HepG2 (cell line): ENCODE measurements around the gene STOML1. TPM values are rescaled to one million over a fixed set of nuclear protein-coding genes. Genes with fewer than 3 reads are reported as not detected.

Source experiments
- ATAC-seq: fragments of 200-7000 bp; cut with Tn5 transposase; 3 replicates; pipeline ENCODE4 v1.9.1; 2020; ENCODE audit warnings: mild to moderate bottlenecking, moderate library complexity
- BruUV-seq: library from RNA; stranded (reverse); fragments of 400-500 nt; replicated peaks from 2 replicates; lab custom pipeline; 2021; lab: Mats Ljungman, UMichigan
- CTCF ChIA-PET: fragments of 300-600 bp; formaldehyde crosslinking; extraction: SDS; loops from one replicate; lab custom pipeline; 2021; ENCODE audit warnings: low total read pairs, inconsistent platforms, low intra/inter-chr PET ratio; lab: Yijun Ruan, JAX
- POLR2A ChIA-PET: fragments of 350-600 bp; sonication (Branson Sonifier 250); formaldehyde crosslinking; loops from one replicate; lab custom pipeline; 2020; ENCODE audit warnings: antibody characterized with exemption, inconsistent platforms; lab: Yijun Ruan, JAX
- DNase-seq: peaks from one replicate; pipeline ENCODE4 v3.0.0-alpha.2; 2015; ENCODE audit warnings: low spot score
- FAIRE-seq: peaks from 3 replicates; lab custom pipeline; 2011; peaks lifted over from hg19 to GRCh38; lab: Jason Lieb, UNC
- H2AFZ ChIP-seq: one replicate; pipeline ENCODE4 v1.6.1; 2011; ENCODE audit warnings: low read length, inconsistent platforms
- H3K27ac ChIP-seq: fragments of 300-600 bp; 3 replicates; pipeline ENCODE4 v1.8.0; 2011; ENCODE audit warnings: mixed run types, mild to moderate bottlenecking, mixed read lengths, low read length, inconsistent platforms; ENCODE audit not compliant: insufficient read depth; ENCODE audit errors: extremely low read length
- H3K27me3 ChIP-seq, 2 experiments: fragments of 200-600 bp in 1 of 2; 2 replicates in 1 of 2; 3 replicates in 1 of 2; pipeline versions ENCODE4 v1.6.0 to v1.8.0; 2011; ENCODE audit warnings: low read length in 2 of 2, mild to moderate bottlenecking in 2 of 2, moderate library complexity in 2 of 2, inconsistent platforms in 1 of 2; ENCODE audit not compliant: insufficient read depth in 2 of 2, control insufficient read depth in 1 of 2
- H3K36me3 ChIP-seq, 2 experiments: fragments of 200-600 bp in 1 of 2; replicated peaks in 1 of 2; 2 replicates in 1 of 2; 3 replicates in 1 of 2; pipeline versions ENCODE4 v1.5.1 to v1.8.0; 2011; ENCODE audit warnings: low read length in 2 of 2, inconsistent platforms in 1 of 2; ENCODE audit not compliant: insufficient read depth in 2 of 2, control insufficient read depth in 1 of 2
- H3K4me1 ChIP-seq: 2 replicates; pipeline ENCODE4 v1.5.1; 2012; ENCODE audit warnings: low read length, inconsistent platforms; ENCODE audit not compliant: insufficient read depth
- H3K4me2 ChIP-seq: 2 replicates; pipeline ENCODE4 v1.6.0; 2011; ENCODE audit warnings: low read depth, low read length, inconsistent platforms
- H3K4me3 ChIP-seq, 3 experiments: fragments of 200-600 bp in 1 of 3; sonication (generic), shearing (Covaris generic) in 1 of 3; replicated peaks in 1 of 3; 2 replicates each; pipeline ENCODE4 v1.5.1; 2011 to 2016; ENCODE audit warnings: low read length in 3 of 3, inconsistent platforms in 2 of 3, low read depth in 2 of 3, mild to moderate bottlenecking in 2 of 3, control low read depth in 1 of 3, mixed read lengths in 1 of 3; ENCODE audit not compliant: insufficient read depth in 1 of 3
- H3K79me2 ChIP-seq: one replicate; pipeline ENCODE4 v1.6.1; 2011; ENCODE audit warnings: low read length, inconsistent platforms; ENCODE audit not compliant: insufficient read depth
- H3K9ac ChIP-seq: 2 replicates; pipeline ENCODE4 v1.6.0; 2011; ENCODE audit warnings: mild to moderate bottlenecking, low read depth, low read length, inconsistent platforms; ENCODE audit not compliant: insufficient read depth
- H3K9me3 ChIP-seq: 2 replicates; pipeline ENCODE4 v1.5.1; 2012; ENCODE audit warnings: mild to moderate bottlenecking, low read length
- H4K20me1 ChIP-seq: 2 replicates; pipeline ENCODE4 v1.6.0; 2011; ENCODE audit warnings: inconsistent platforms, mild to moderate bottlenecking, low read length, moderate library complexity; ENCODE audit not compliant: insufficient read depth
- ARID4A ChIP-seq: sonication (generic); formaldehyde crosslinking; IDR thresholded peaks from 2 replicates; pipeline ENCODE4 v1.5.0; 2020; ENCODE audit warnings: mild to moderate bottlenecking, missing genetic modification reagents, borderline replicate concordance
- CREM ChIP-seq, 2 experiments: sonication (generic) in 1 of 2; formaldehyde crosslinking in 1 of 2; IDR thresholded peaks; 2 replicates each; pipeline versions ENCODE4 v1.4.0 to v1.6.1; 2016 to 2020; ENCODE audit warnings: antibody characterized with exemption in 1 of 2, mild to moderate bottlenecking in 1 of 2, missing genetic modification reagents in 1 of 2
- FOXK2 ChIP-seq: fragments of 450-650 bp; IDR thresholded peaks from 2 replicates; pipeline ENCODE4 v1.6.1; 2016
- GLMP ChIP-seq: sonication (generic); formaldehyde crosslinking; IDR thresholded peaks from 2 replicates; pipeline ENCODE4 v1.9.0; 2021; ENCODE audit warnings: missing genetic modification reagents, mild to moderate bottlenecking, borderline replicate concordance
- HMGA1 ChIP-seq: sonication (generic); formaldehyde crosslinking; conservative IDR thresholded peaks from 2 replicates; pipeline ENCODE4 v1.4.0; 2020; ENCODE audit warnings: missing genetic modification reagents
- HNRNPLL ChIP-seq: fragments of 200-400 bp; formaldehyde crosslinking; IDR thresholded peaks from 2 replicates; pipeline ENCODE4 v1.6.1; 2017; ENCODE audit warnings: mild to moderate bottlenecking, low read depth, low read length; ENCODE audit not compliant: poor library complexity, severe bottlenecking
- PAF1 ChIP-seq: IDR thresholded peaks from 2 replicates; pipeline ENCODE4 v1.6.1; 2016; ENCODE audit warnings: missing genetic modification reagents, missing compliant biosample characterization
- RNF219 ChIP-seq: sonication (generic); formaldehyde crosslinking; IDR thresholded peaks from 2 replicates; pipeline ENCODE4 v1.5.0; 2020; ENCODE audit warnings: mild to moderate bottlenecking, missing genetic modification reagents
- SNAPC4 ChIP-seq: sonication (generic); formaldehyde crosslinking; IDR thresholded peaks from 2 replicates; pipeline ENCODE4 v1.4.0; 2020; ENCODE audit warnings: mild to moderate bottlenecking, missing genetic modification reagents
- U2AF2 ChIP-seq: fragments of 200-400 bp; formaldehyde crosslinking; IDR thresholded peaks from 2 replicates; pipeline ENCODE4 v1.6.1; 2017; ENCODE audit warnings: low read depth, mild to moderate bottlenecking, low read length
- ZBTB42 ChIP-seq: sonication (generic); formaldehyde crosslinking; IDR thresholded peaks from 2 replicates; pipeline ENCODE4 v1.5.0; 2020; ENCODE audit warnings: mild to moderate bottlenecking, missing genetic modification reagents
- WGBS: methylation state at CpG from one replicate; pipeline ENCODE4 v1.1.6; 2017; ENCODE audit warnings: low lambda C conversion rate; 5-methylcytosine and 5-hydroxymethylcytosine counted together
- in situ Hi-C: cut with HindIII; loops from 2 replicates; pipeline ENCODE4 v1.10.0; 2017; ENCODE audit warnings: low pct_unique_long_range_greater_than_20kb; ENCODE audit not compliant: extremely low pct_ligation_motif_present
- intact Hi-C: fragments of 100-400 bp; cut with micrococcal nuclease; formaldehyde crosslinking; loops from one replicate; pipeline ENCODE4 v1.10.0; 2022; ENCODE audit not compliant: unreplicated experiment
- polyA plus RNA-seq, 8 experiments: library from polyadenylated mRNA; depleted of rRNA in 3 of 8; stranded (reverse) in 7 of 8; unstranded in 1 of 8; fragments of >200 nt; fragmentation: Illumina TruSeq in 4 of 8; extraction: Trizol in 4 of 8; gene quantifications; 2 replicates each; pipeline versions ENCODE4 v1.2.1 to v1.2.3, GENCODE V29; 2011 to 2016; ENCODE audit warnings: low read depth in 4 of 8, missing spikeins in 1 of 8, mixed read lengths in 1 of 8; ENCODE audit not compliant: insufficient read depth in 1 of 8
- total RNA-seq, 5 experiments: library from RNA; depleted of rRNA; stranded (reverse); fragments of >200 nt; fragmentation: Illumina TruSeq; extraction: Trizol; gene quantifications; 2 replicates each; pipeline ENCODE4 v1.2.3, GENCODE V29; 2016; ENCODE audit warnings: low read depth in 1 of 5

STOML1 gene
- total and polyA plus RNA-seq, 2 of the 13 experiments (the other 11 are each of a cell fraction or from before 2014, with no cell fraction given): 3.5 to 3.7 TPM

DNA sequence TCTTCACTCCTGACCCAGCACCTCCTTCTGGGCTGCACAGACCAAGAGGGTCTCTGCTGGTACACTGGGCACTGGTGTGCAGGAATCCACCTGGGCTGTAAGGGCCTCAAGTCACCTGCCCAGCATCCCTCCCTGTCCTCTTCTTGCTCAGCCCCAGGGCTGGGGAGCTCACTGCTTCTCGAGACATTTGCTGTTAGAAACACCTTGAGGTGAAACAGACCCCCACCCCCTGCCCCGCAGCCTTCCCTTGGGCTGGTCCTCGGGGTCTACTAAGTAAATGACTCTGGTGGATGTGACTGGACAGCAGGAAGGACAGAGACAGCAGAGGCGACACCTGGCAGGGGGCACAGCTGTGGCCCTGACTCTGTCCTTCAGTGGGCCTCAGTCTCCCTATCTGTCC is 36.8 kb downstream of the STOML1 start:
- ATAC-seq (no peak), FAIRE-seq (no peak), DNase-seq (no peak)
- H3K4me2 ChIP-seq: no peak overlapping the region
- in situ Hi-C loops: no loop called here
- H3K9me3 ChIP-seq: no peaks in the 10 kb centered on the region
- no peak overlapping the region for H3K4me3 ChIP-seq
- POLR2A ChIA-PET: no interaction called here
- 7% methylated on average over 2 of the region's 4 CpGs for WGBS
- peaks cover 2 to 32% of the 10 kb centered on the region in 2 experiments; a peak in 4 of 5 replicates for H3K27me3 ChIP-seq
- H3K36me3 ChIP-seq: no peaks in the 10 kb centered on the region
- intact Hi-C loops: no loop called here
- H3K79me2 ChIP-seq: no peaks in the 10 kb centered on the region
- H4K20me1 ChIP-seq: no peaks in the 10 kb centered on the region
- no peak overlapping the region for H2AFZ ChIP-seq
- CTCF ChIA-PET: no interaction called here
- peaks cover 9% of the 10 kb centered on the region for H3K4me1 ChIP-seq
- H3K27ac ChIP-seq: no peak overlapping the region
- no TSS peak for BruUV-seq
- H3K9ac ChIP-seq: no peak overlapping the region
- TF ChIP-seq HNRNPLL (no peak), CREM (IDR thresholded peaks at IDR 0.05) (no peak), CREM (CRISPR knock-in tag; IDR thresholded peaks at IDR 0.05) (no peak), ARID4A (CRISPR knock-in tag) (no peak), SNAPC4 (CRISPR knock-in tag) (no peak), GLMP (CRISPR knock-in tag) (no peak), RNF219 (no peak), PAF1 (CRISPR knock-in tag) (no peak), FOXK2 (no peak), ZBTB42 (CRISPR knock-in tag) (no peak), HMGA1 (CRISPR knock-in tag) (no peak), U2AF2 (no peak)
